ENCODE measurements around the gene SRRM4. TPM values are rescaled to one million over a fixed set of nuclear protein-coding genes. Genes with fewer than 3 reads are reported as not detected.
"Not testable (repeated sequence)": the region's sequence is repeated elsewhere in the genome, so short reads cannot be mapped to it uniquely, and the experiment has no call there.

The SRRM4 gene
- total RNA-seq: not detected in 2 replicates

GRCh38 chr12:118981285-118982211 is at the start of gene SRRM4:
Gene SRRM4, plus strand, starts transcription at chr12:118981541. Its CDS starts 342 bp downstream, at chr12:118981883.
- DNase-seq (ENCODE audit: low read depth in 2 of 2): peak in 1 of 2 donors; percentile 2

GRCh38 chr12:118946256-118946655 is 35.1 kb upstream of the SRRM4 start:
- DNase-seq (ENCODE audit: low read depth in 2 of 2): no peak

GRCh38 chr12:118958520-118958919 is 22.8 kb upstream of the SRRM4 start:
- DNase-seq (ENCODE audit: low read depth in 2 of 2): no peak

GRCh38 chr12:118959348-118959747 is 22.0 kb upstream of the SRRM4 start:
- DNase-seq (ENCODE audit: low read depth in 2 of 2): no peak

- no peak for DNase-seq (ENCODE audit: low read depth in 2 of 2)
Observed at GRCh38 chr12:118959985-118960560, 21.3 kb upstream of the SRRM4 start.

GRCh38 chr12:118960865-118961264 is 20.5 kb upstream of the SRRM4 start:
- DNase-seq (ENCODE audit: low read depth in 2 of 2): no peak

GRCh38 chr12:118964988-118965387 is 16.4 kb upstream of the SRRM4 start:
- DNase-seq (ENCODE audit: low read depth in 2 of 2): no peak

GRCh38 chr12:118970856-118971255 is 10.5 kb upstream of the SRRM4 start:
- DNase-seq (ENCODE audit: low read depth in 2 of 2): no peak

GRCh38 chr12:118972982-118973381 is 8.4 kb upstream of the SRRM4 start:
- DNase-seq (ENCODE audit: low read depth in 2 of 2): no peak

- DNase-seq (ENCODE audit: low read depth in 2 of 2): peak in 1 of 2 donors; percentile 69
Observed at GRCh38 chr12:118979763-118980406, 1.5 kb upstream of the SRRM4 start.

- DNase-seq (ENCODE audit: low read depth in 2 of 2): no peak
Observed at GRCh38 chr12:118980407-118981014, 830 bp upstream of the SRRM4 start.

- no peak for DNase-seq (ENCODE audit: low read depth in 2 of 2)
Observed at GRCh38 chr12:118982302-118982701, 961 bp downstream of the SRRM4 start.

- no peak for DNase-seq (ENCODE audit: low read depth in 2 of 2)
Observed at GRCh38 chr12:118982984-118983761, 1.8 kb downstream of the SRRM4 start.

GRCh38 chr12:118984161-118984943 is 3.0 kb downstream of the SRRM4 start:
- no peak for DNase-seq (ENCODE audit: low read depth in 2 of 2)

GRCh38 chr12:118986050-118986449 is 4.7 kb downstream of the SRRM4 start:
- no peak for DNase-seq (ENCODE audit: low read depth in 2 of 2)

GRCh38 chr12:118999107-118999506 is 17.8 kb downstream of the SRRM4 start:
- no peak for DNase-seq (ENCODE audit: low read depth in 2 of 2)

GRCh38 chr12:119005085-119005484 is 23.7 kb downstream of the SRRM4 start:
- no peak for DNase-seq (ENCODE audit: low read depth in 2 of 2)

GRCh38 chr12:119005913-119006312 is 24.6 kb downstream of the SRRM4 start:
- DNase-seq (ENCODE audit: low read depth in 2 of 2): no peak

- DNase-seq (ENCODE audit: low read depth in 2 of 2): no peak
Observed at GRCh38 chr12:119006746-119007145, 25.4 kb downstream of the SRRM4 start.

- DNase-seq (ENCODE audit: low read depth in 2 of 2): not testable (repeated sequence)
Observed at GRCh38 chr12:119008273-119008672, 26.9 kb downstream of the SRRM4 start.

Data from dermis microvascular lymphatic vessel endothelial cell (primary cell).